Choroid plexus epithelial cell (primary cell): ENCODE measurements around the gene AFG1L.

Source experiments
- DNase-seq: peaks from one replicate; pipeline ENCODE4 v3.0.0-alpha.2; 2010; ENCODE audit warnings: low read depth
- H3K4me3 ChIP-seq: 2 replicates; pipeline ENCODE4 v1.5.1; 2011; ENCODE audit warnings: low read depth, mild to moderate bottlenecking, control low read depth, low read length, moderate library complexity
- TF ChIP-seq, protein P1 (sequence below): conservative IDR thresholded peaks from 2 replicates; pipeline ENCODE4 v1.5.1; 2011; ENCODE audit warnings: low read depth, mild to moderate bottlenecking, control low read depth, inconsistent platforms, low read length, moderate library complexity

The AFG1L gene

GRCh38 chr6:108362455-108362854 is 67.6 kb downstream of the AFG1L start:
- no peak for DNase-seq
- TF ChIP-seq, protein P1, sequence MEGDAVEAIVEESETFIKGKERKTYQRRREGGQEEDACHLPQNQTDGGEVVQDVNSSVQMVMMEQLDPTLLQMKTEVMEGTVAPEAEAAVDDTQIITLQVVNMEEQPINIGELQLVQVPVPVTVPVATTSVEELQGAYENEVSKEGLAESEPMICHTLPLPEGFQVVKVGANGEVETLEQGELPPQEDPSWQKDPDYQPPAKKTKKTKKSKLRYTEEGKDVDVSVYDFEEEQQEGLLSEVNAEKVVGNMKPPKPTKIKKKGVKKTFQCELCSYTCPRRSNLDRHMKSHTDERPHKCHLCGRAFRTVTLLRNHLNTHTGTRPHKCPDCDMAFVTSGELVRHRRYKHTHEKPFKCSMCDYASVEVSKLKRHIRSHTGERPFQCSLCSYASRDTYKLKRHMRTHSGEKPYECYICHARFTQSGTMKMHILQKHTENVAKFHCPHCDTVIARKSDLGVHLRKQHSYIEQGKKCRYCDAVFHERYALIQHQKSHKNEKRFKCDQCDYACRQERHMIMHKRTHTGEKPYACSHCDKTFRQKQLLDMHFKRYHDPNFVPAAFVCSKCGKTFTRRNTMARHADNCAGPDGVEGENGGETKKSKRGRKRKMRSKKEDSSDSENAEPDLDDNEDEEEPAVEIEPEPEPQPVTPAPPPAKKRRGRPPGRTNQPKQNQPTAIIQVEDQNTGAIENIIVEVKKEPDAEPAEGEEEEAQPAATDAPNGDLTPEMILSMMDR: no peak
- H3K4me3 ChIP-seq: no peak overlapping the region

- H3K4me3 ChIP-seq: no peak overlapping the region
- TF ChIP-seq, protein P1: no peak
- DNase-seq: no peak
These were observed 68.3 kb downstream of the AFG1L start for GRCh38 chr6:108363113-108363512.

GRCh38 chr6:108363889-108364313 is 69.0 kb downstream of the AFG1L start:
- no peak for DNase-seq
- H3K4me3 ChIP-seq: no peak overlapping the region
- TF ChIP-seq, protein P1: no peak

GRCh38 chr6:108364470-108364869 is 69.6 kb downstream of the AFG1L start:
- no peak for DNase-seq
- no peak overlapping the region for H3K4me3 ChIP-seq
- TF ChIP-seq, protein P1: no peak

GRCh38 chr6:108365478-108365877 is 70.6 kb downstream of the AFG1L start:
- H3K4me3 ChIP-seq: no peak overlapping the region
- DNase-seq: no peak
- TF ChIP-seq, protein P1: no peak

DNA sequence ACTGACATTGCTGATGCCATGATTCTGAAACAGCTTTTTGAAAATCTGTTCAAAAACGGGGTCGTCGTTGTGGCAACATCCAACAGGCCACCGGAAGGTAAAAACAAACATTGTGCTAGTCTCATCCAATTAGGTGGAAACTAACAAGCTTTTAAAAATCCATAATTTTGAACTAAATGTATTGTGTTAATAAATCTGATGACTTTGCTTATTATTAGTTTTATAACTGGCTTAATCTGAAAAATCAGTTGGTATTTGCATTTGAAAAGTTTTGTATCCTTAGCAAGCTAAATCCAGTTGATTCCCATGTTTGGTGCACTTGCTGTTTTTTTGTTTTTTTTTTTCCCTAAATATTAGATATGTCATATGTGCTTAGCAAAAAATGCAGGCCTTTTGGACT is 71.4 kb downstream of the AFG1L start:
- no peak for DNase-seq
- H3K4me3 ChIP-seq: no peak overlapping the region
- TF ChIP-seq, protein P1: no peak

GRCh38 chr6:108368431-108369030 is 73.7 kb downstream of the AFG1L start:
- no peak for DNase-seq
- H3K4me3 ChIP-seq: no peak overlapping the region
- TF ChIP-seq, protein P1: no peak
